PC-3 (cell line): Measurements from ENCODE around the gene CA7. TPM values are rescaled to one million over a fixed set of nuclear protein-coding genes. Genes with fewer than 3 reads are reported as not detected.

Source experiments
- ATAC-seq: fragments of 200-7000 bp; cut with Tn5 transposase; 2 replicates; pipeline ENCODE4 v1.9.1; 2020; ENCODE audit warnings: mild to moderate bottlenecking, moderate library complexity
- BruUV-seq: library from RNA; stranded (reverse); fragments of 400-500 nt; replicated peaks from 2 replicates; lab custom pipeline; 2021; lab: Mats Ljungman, UMichigan
- CTCF ChIA-PET: fragments of 300-600 bp; sonication (Branson Sonifier 250); formaldehyde crosslinking; loops from one replicate; lab custom pipeline; 2022; ENCODE audit warnings: antibody characterized with exemption; lab: Charles Lee
- POLR2A ChIA-PET: fragments of 300-600 bp; sonication (Branson Sonifier 250); formaldehyde crosslinking; loops from one replicate; lab custom pipeline; 2022; ENCODE audit warnings: antibody characterized with exemption; ENCODE audit not compliant: unreplicated experiment; lab: Charles Lee
- DNase-seq: peaks from one replicate; pipeline ENCODE4 v3.0.0-alpha.2; 2015
- H2AFZ ChIP-seq: fragments of 300-600 bp; sonication (generic); 2 replicates; pipeline ENCODE4 v1.6.0; 2016; ENCODE audit warnings: antibody characterized with exemption, low read length
- H3F3A ChIP-seq: fragments of 300-600 bp; sonication (generic); one replicate; pipeline ENCODE4 v1.6.0; 2017; ENCODE audit warnings: antibody characterized with exemption, low read length, control low read depth, mild to moderate bottlenecking; ENCODE audit not compliant: unreplicated experiment
- H3K27ac ChIP-seq: fragments of 300-600 bp; sonication (generic); 2 replicates; pipeline ENCODE4 v1.5.1; 2016; ENCODE audit warnings: mild to moderate bottlenecking, low read length
- H3K27me3 ChIP-seq: fragments of 300-600 bp; sonication (generic); 2 replicates; pipeline ENCODE4 v1.6.1; 2016; ENCODE audit warnings: low read length, mixed read lengths
- H3K36me3 ChIP-seq: fragments of 300-600 bp; sonication (generic); 2 replicates; pipeline ENCODE4 v1.6.1; 2016; ENCODE audit warnings: low read depth, mixed run types, low read length, mixed read lengths
- H3K4me1 ChIP-seq: fragments of 300-600 bp; sonication (generic); 2 replicates; pipeline ENCODE4 v1.5.1; 2016; ENCODE audit warnings: low read length; ENCODE audit not compliant: insufficient read depth
- H3K4me2 ChIP-seq: fragments of 300-600 bp; sonication (generic); 2 replicates; pipeline ENCODE4 v1.6.0; 2016; ENCODE audit warnings: low read length
- H3K4me3 ChIP-seq: fragments of 300-600 bp; sonication (generic); 2 replicates; pipeline ENCODE4 v1.5.1; 2016; ENCODE audit warnings: mild to moderate bottlenecking, low read length, mixed read lengths
- H3K79me2 ChIP-seq: fragments of 300-600 bp; sonication (generic); 2 replicates; pipeline ENCODE4 v1.6.1; 2017; ENCODE audit warnings: low read length, mixed read lengths
- H3K9ac ChIP-seq: fragments of 300-600 bp; sonication (generic); 2 replicates; pipeline ENCODE4 v1.6.0; 2016; ENCODE audit warnings: mild to moderate bottlenecking, low read length
- H3K9me2 ChIP-seq: fragments of 300-600 bp; sonication (generic); replicated peaks from 2 replicates; pipeline ENCODE4 v1.6.1; 2016; ENCODE audit warnings: mixed run types, low read length, mixed read lengths
- H3K9me3 ChIP-seq: fragments of 300-600 bp; sonication (generic); 2 replicates; pipeline ENCODE4 v1.6.1; 2016; ENCODE audit warnings: low read length, mixed read lengths
- H4K20me1 ChIP-seq: fragments of 300-600 bp; sonication (generic); 2 replicates; pipeline ENCODE4 v1.6.1; 2016; ENCODE audit warnings: low read length, mixed read lengths
- EZH2 ChIP-seq: fragments of 300-600 bp; sonication (generic); IDR thresholded peaks from one replicate; pipeline ENCODE4 v1.6.1; 2017; ENCODE audit warnings: antibody characterized with exemption, mild to moderate bottlenecking, low read length; ENCODE audit not compliant: unreplicated experiment
- EZH2phosphoT487 ChIP-seq: fragments of 300-600 bp; sonication (generic); IDR thresholded peaks from 2 replicates; pipeline ENCODE4 v1.6.1; 2018; ENCODE audit warnings: mild to moderate bottlenecking, antibody characterized with exemption, low read length, borderline replicate concordance
- intact Hi-C: fragments of 100-400 bp; cut with micrococcal nuclease; formaldehyde crosslinking; loops from 2 replicates; pipeline ENCODE4 v1.9.0; 2023
- total RNA-seq: library from RNA; depleted of rRNA; stranded (reverse); fragments of >200 nt; gene quantifications from 2 replicates; pipeline ENCODE4 v1.2.3, GENCODE V29; 2014
- TF ChIP-seq, protein P1 (sequence below): fragments of 300-600 bp; sonication (generic); conservative IDR thresholded peaks from 2 replicates; pipeline ENCODE4 v1.5.1; 2017; ENCODE audit warnings: antibody characterized with exemption, low read depth, mild to moderate bottlenecking, low read length

The CA7 gene
- total RNA-seq, 1 experiment from 2014 or later: not detected

DNA sequence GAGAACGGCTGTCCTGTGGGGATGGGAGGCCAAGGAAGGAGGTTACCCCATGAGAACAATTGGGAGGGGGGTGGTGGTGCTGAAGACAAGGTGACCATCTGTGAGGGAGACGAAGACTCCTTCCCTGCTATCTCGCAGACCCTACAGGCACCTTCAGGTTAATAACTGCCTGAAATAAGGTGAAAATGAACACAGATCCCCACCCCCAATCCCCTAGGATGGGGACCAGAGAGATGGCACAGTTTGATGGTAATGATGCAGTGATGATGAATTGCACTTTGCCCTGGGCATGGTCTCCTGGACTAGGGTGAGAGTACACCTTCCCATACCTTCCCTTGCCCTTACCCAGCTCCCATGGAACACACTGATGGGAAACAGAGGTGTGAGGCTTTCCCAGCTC is 12.0 kb upstream of the CA7 start:
- H3K9ac ChIP-seq: no peak overlapping the region
- no peak for DNase-seq
- no peak overlapping the region for H3K4me2 ChIP-seq
- ChIA-PET POLR2A (no interaction called here), CTCF (no interaction called here)
- no peaks in the 10 kb centered on the region for H3K9me3 ChIP-seq
- no peak overlapping the region for H3K4me3 ChIP-seq
- H3K79me2 ChIP-seq: peaks cover 30% of the 10 kb centered on the region
- H3K9me2 ChIP-seq: no peaks in the 10 kb centered on the region
- H4K20me1 ChIP-seq: no peaks in the 10 kb centered on the region
- intact Hi-C loops: no loop called here
- TF ChIP-seq, protein P1, sequence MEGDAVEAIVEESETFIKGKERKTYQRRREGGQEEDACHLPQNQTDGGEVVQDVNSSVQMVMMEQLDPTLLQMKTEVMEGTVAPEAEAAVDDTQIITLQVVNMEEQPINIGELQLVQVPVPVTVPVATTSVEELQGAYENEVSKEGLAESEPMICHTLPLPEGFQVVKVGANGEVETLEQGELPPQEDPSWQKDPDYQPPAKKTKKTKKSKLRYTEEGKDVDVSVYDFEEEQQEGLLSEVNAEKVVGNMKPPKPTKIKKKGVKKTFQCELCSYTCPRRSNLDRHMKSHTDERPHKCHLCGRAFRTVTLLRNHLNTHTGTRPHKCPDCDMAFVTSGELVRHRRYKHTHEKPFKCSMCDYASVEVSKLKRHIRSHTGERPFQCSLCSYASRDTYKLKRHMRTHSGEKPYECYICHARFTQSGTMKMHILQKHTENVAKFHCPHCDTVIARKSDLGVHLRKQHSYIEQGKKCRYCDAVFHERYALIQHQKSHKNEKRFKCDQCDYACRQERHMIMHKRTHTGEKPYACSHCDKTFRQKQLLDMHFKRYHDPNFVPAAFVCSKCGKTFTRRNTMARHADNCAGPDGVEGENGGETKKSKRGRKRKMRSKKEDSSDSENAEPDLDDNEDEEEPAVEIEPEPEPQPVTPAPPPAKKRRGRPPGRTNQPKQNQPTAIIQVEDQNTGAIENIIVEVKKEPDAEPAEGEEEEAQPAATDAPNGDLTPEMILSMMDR: no peak
- TF ChIP-seq EZH2: no peak
- no peak for TF ChIP-seq EZH2phosphoT487
- no peaks in the 10 kb centered on the region for H3K27me3 ChIP-seq
- H3F3A ChIP-seq: no peaks in the 10 kb centered on the region
- no peak overlapping the region for H3K27ac ChIP-seq
- no peak overlapping the region for H2AFZ ChIP-seq
- peaks cover 15% of the 10 kb centered on the region for H3K4me1 ChIP-seq
- no TSS peak for BruUV-seq
- no peak for ATAC-seq
- H3K36me3 ChIP-seq: no peaks in the 10 kb centered on the region; the same call in 1 of the 2 replicates

DNA sequence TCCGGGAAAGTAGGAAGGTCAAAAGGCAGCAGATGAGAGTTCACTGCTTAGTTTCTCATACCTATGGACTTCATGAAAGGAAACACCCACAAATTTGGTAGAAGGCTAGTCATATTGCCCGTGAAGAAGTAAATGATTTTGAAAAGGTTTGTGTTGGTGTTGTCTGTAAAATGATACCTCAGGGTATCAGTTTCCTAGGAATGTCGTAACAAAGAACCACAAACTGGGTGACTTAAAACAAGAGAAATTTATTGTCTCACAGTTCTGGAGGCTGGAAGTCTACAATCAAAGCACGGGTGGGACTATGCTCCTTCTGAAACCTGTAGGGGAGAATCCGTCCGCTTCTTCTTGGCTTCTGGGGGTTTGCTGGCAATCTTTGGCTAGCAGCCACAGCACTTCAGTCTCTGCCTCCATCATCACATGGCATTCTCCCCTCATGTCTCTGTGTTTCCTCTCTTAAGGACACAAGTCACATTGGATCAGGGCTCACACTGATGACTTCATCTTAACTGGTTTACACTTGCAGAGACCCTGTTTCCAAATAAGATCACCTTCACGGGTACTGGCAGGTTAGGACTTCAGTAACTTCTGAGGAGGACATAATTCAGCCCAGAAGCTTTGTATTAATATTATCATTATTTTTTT is 11.4 kb upstream of the CA7 start:
- peaks cover 27% of the 10 kb centered on the region for H3K79me2 ChIP-seq
- peak; percentile 29 for DNase-seq
- CTCF ChIA-PET: no interaction called here
- H3K36me3 ChIP-seq: no peaks in the 10 kb centered on the region
- intact Hi-C loops: no loop called here
- no peaks in the 10 kb centered on the region for H4K20me1 ChIP-seq
- no peaks in the 10 kb centered on the region for H3K9me2 ChIP-seq
- H3K9ac ChIP-seq: no peak overlapping the region
- TF ChIP-seq EZH2 (no peak), EZH2phosphoT487 (no peak)
- TF ChIP-seq, protein P1: no peak
- no peaks in the 10 kb centered on the region for H3K27me3 ChIP-seq
- no peak overlapping the region for H3K27ac ChIP-seq
- ATAC-seq: no peak
- no peak overlapping the region for H3K4me3 ChIP-seq
- BruUV-seq: no TSS peak
- H3F3A ChIP-seq: no peaks in the 10 kb centered on the region
- POLR2A ChIA-PET: no interaction called here
- peak overlapping the region; percentile 51 for H2AFZ ChIP-seq
- H3K4me1 ChIP-seq: peaks cover 15% of the 10 kb centered on the region
- H3K9me3 ChIP-seq: no peaks in the 10 kb centered on the region
- peak overlapping the region; percentile 38; the same call in 1 of the 2 replicates for H3K4me2 ChIP-seq

DNA sequence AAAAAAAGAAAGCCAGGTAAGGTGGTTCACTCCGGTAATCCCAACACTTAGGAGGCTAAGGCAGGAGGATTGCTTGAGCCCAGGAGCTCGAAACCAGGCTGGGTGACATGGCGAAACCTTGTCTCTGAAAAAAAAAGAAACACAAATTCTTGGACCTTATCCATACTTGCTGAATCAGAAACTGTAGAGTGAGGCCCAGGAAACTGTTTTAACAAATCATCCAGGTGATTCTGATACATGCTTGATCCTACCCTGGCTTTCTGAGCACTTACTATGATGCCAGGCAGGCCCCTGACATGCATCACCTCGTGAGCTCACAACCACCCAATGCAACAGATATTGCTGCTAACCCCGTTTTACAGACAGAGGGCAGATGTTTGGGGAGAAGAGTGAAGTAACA is 9.5 kb upstream of the CA7 start:
- no peak for DNase-seq
- H3K4me2 ChIP-seq: no peak overlapping the region
- POLR2A ChIA-PET: interaction anchor here (0.7 kb wide), 1 partner anchor 22 kb away, joined by 4 read pairs; no protein-coding TSS in a partner anchor
- H3K4me1 ChIP-seq: peaks cover 9% of the 10 kb centered on the region
- no peak overlapping the region for H3K9ac ChIP-seq
- TF ChIP-seq EZH2phosphoT487 (no peak), EZH2 (no peak)
- TF ChIP-seq, protein P1: no peak
- no peak for ATAC-seq
- no peaks in the 10 kb centered on the region for H3F3A ChIP-seq
- no TSS peak for BruUV-seq
- H2AFZ ChIP-seq: no peak overlapping the region
- no peak overlapping the region for H3K4me3 ChIP-seq
- H3K27ac ChIP-seq: no peak overlapping the region
- no peaks in the 10 kb centered on the region for H3K9me3 ChIP-seq
- H3K36me3 ChIP-seq: no peaks in the 10 kb centered on the region
- no peaks in the 10 kb centered on the region for H4K20me1 ChIP-seq
- peaks cover 9% of the 10 kb centered on the region for H3K79me2 ChIP-seq
- intact Hi-C loops: no loop called here
- H3K27me3 ChIP-seq: no peaks in the 10 kb centered on the region
- no peaks in the 10 kb centered on the region for H3K9me2 ChIP-seq
- CTCF ChIA-PET: interaction anchor here (0.6 kb wide), 1 partner anchor 827 kb away, joined by 3 read pairs; no protein-coding TSS in a partner anchor
